Sciatic nerve (tissue), 2 donors: ENCODE results near the gene MAP1LC3B. TPM values are rescaled to one million over a fixed set of nuclear protein-coding genes. Genes with fewer than 3 reads are reported as not detected.
A peak's percentile ranks its signal among the peaks of the same experiment; 100 is the strongest.
"Not testable (repeated sequence)": the region's sequence is repeated elsewhere in the genome, so short reads cannot be mapped to it uniquely, and the experiment has no call there.

ENCODE experiments used
- ATAC-seq: fragments of 200-7000 bp; cut with Tn5 transposase; one replicate; pipeline ENCODE4 v1.9.1; 2020; ENCODE audit warnings: mild to moderate bottlenecking, moderate library complexity
- DNase-seq: peaks from one replicate; pipeline ENCODE4 v3.0.0-alpha.2; 2020; ENCODE audit warnings: low spot score
- intact Hi-C: fragments of 100-400 bp; cut with DNase I; formaldehyde crosslinking; loops from one replicate; pipeline ENCODE4 v1.14.2; 2022
- total RNA-seq: library from RNA; stranded (reverse); fragmentation: NEBNext Ultra II Directional; extraction: Animal tissue kit (Norgen Biotek cat#: 25700); gene quantifications from one replicate; pipeline ENCODE4 v1.2.1, GENCODE V29; 2021
- donor health status: DM: no; HTN: no; CAD: no.
- donor health status: DM: no; HTN: no; CAD: no.

MAP1LC3B gene
- total RNA-seq, 1 donor from 2014 or later = 55.9 TPM

GRCh38 chr16:87375426-87376135 is 16.6 kb upstream of the MAP1LC3B start:
- intact Hi-C loops = no loop called here
- DNase-seq = no peak
- no peak for ATAC-seq

DNA sequence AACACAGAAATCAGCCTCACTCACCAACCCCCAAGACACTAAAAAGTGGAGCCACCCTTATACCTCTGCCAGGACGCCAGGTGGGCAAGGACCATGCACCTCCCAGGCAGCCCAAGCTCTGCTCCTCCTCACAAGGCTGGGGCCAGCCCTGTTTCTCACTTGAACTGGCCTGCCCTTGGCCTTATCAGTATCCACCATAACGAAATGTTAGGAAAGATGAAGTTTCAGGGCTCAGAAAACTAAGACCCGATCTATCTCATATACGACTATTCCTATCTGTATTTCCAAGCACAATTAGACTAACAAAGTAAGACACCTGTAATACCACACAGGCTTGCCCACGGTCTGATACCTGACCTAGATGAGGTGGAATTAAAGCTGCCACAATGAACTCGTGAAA is 15.5 kb upstream of the MAP1LC3B start:
- ATAC-seq = no peak
- intact Hi-C loops = no loop called here
- no peak for DNase-seq

- DNase-seq, ATAC-seq, intact Hi-C loops: not testable (repeated sequence)
These were observed 12.8 kb upstream of the MAP1LC3B start for GRCh38 chr16:87379312-87379752.

DNA sequence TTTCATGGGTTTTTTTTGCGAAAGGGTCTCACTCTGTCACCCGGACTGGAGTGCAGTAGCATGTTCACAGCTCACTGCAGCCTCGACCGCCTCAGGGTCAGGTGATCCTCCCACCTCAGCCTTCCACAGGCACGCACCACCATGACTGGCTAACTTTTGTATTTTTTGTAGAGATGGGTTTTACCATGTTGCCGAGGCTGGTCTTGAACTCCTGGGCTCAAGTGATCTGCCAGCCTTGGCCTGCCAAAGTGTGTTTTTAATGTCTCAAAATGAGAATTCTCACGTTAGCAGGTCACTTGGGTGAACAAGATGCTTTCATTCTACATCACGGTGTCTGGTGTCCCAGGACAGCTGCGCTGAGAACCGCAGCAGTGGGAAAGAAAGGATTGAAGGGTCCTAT is 11.7 kb upstream of the MAP1LC3B start:
- intact Hi-C loops = no loop called here
- no peak for DNase-seq

GRCh38 chr16:87380881-87381280 is 11.3 kb upstream of the MAP1LC3B start:
- DNase-seq = no peak
- intact Hi-C loops = no loop called here

More for the DNA sequence above, 11.7 kb upstream of the MAP1LC3B start:
- no peak for ATAC-seq

DNA sequence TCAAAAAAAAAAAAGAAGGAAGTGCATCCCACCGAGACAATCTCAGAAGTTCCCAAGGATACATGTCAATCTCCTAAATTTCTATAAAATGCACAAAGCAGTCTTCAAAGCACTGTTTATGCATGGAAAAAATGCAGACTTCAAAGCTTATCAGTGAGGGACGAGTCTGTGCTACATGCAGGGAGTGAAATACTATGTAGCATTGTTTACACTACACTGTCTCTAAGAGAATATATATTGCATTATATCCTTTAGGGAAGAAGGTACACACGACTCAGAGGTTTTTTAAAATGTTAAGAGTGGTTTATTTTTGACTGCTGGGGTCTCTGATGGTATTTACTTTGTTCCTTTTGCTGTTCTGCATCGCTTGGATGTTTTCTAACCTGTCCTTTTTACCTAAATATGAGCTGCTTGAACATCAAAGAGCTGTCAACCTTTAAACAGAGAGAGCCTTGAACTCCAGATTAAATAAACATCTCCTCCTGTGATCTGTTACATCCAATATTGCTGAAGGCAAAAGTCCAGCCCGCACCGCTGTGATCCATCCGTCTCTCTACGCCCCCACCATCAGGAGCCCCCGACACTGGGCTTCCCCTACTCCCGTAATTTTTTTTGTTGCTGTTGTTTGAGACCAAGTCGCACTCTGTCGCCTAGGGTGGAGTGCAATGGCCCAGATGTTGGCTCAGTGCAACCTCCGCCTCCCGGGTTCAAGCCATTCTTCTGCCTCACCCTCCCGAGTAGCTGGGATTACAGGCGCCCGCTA is 9.9 kb upstream of the MAP1LC3B start:
- ATAC-seq (no peak), DNase-seq (no peak)

More at GRCh38 chr16:87380881-87381280, 11.3 kb upstream of the MAP1LC3B start:
- no peak for ATAC-seq

GRCh38 chr16:87383505-87384161 is 8.5 kb upstream of the MAP1LC3B start, which contains the start of gene FBXO31:
TSS of gene FBXO31 (minus strand) at chr16:87383776. CDS start at chr16:87383744, 32 bp downstream.
- ATAC-seq (peak; percentile 84), DNase-seq (peak; percentile 94)
- intact Hi-C loops = no loop called here

More for the DNA sequence above, 9.9 kb upstream of the MAP1LC3B start:
- intact Hi-C loops = no loop called here

DNA sequence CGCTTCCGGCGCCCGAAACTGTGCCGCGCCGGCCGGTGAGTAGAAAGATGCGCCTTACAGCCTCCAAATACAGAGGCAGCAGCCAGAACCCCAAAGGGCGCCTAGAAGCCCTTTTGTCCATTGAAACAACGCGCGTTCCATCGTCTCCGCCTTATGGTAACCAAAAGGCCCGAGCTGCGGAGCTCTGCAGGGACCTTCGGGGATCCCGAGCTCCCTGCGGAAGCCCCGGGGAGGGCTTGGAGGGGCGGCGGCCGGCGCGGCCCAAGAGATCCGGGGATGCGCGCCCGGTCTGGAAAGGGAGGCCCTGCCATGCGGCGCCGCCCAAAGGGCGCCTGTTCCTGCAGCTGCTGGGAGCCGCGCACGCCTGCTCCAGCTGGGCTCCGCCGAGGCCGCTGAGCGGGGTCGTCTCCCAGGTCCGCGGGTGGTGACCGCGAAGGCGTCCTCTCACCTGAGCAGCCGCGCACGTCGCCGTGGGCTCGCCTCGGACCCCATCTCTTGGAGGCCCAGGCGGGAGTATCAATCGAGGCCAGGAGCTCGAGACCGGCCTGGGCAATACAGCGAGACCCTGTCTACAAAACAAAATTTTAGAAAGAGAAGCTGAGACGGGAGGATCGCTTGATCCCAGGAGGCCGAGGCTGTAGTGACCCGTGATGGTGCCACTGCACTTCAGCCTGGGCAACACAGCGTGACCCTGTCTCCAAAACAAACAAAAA is 7.8 kb upstream of the MAP1LC3B start:
- DNase-seq (peak; percentile 77), ATAC-seq (peak; percentile 23)
- intact Hi-C loops = no loop called here

DNA sequence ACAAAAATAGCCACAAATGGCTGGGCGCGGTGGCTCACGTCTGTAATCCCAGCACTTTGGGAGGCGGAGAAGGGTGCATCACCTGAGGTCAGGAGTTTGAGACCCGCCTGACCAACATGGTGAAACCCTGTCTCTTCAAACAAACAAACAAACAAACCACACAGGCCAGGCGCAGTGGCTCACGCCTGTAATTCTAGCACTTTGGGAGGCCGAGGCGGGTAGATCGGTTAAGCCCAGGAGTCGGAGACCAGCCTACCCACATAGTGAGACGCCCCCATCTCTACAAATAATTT is 7.3 kb upstream of the MAP1LC3B start:
- DNase-seq = peak; percentile 63
- ATAC-seq, intact Hi-C loops: not testable (repeated sequence)

GRCh38 chr16:87387942-87388817 is 4.0 kb upstream of the MAP1LC3B start:
- ATAC-seq (peak; percentile 90), DNase-seq (peak; percentile 93)
- intact Hi-C loops = no loop called here

GRCh38 chr16:87388818-87389134 is 3.4 kb upstream of the MAP1LC3B start:
- no peak for DNase-seq
- ATAC-seq = no peak
- intact Hi-C loops = no loop called here

DNA sequence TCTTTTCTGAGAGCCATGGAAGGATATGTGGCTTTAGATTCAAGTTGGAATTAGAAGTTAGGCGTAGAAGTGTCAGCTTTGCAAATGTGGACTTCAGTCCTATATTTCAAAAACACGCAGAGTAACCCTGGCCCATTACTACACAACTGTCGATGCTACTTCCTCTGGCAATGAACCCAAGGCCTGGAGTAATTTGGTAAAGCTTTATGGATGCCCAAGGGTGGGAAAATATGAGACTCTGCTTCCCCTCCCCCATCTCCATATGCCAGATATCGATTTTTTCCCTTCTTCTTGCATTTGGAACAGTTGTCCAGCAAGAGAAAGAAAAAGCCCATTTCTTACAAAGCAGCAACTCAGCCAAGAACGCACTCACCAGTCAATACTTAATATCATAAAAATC is 2.9 kb upstream of the MAP1LC3B start:
- DNase-seq = no peak
- no peak for ATAC-seq
- intact Hi-C loops = no loop called here

DNA sequence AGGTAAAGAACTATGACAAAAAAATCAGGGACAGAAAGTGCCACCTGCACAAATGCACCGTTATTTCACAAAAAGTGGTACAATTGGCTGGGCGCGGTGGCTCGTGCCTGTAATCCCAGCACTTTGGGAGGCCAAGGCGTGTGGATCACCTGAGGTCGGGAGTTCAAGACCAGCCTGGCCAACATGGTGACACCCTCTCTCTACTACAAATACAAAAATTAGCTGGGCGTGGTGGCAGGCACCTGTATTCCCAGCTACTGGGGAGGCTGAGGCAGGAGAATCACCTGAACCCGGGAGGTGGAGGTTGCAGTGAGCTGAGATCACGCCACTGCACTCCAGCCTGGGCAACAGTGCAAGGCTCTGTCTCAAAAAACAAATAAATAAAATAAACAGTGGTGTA is 2.2 kb upstream of the MAP1LC3B start:
- peak; percentile 48 for DNase-seq

DNA sequence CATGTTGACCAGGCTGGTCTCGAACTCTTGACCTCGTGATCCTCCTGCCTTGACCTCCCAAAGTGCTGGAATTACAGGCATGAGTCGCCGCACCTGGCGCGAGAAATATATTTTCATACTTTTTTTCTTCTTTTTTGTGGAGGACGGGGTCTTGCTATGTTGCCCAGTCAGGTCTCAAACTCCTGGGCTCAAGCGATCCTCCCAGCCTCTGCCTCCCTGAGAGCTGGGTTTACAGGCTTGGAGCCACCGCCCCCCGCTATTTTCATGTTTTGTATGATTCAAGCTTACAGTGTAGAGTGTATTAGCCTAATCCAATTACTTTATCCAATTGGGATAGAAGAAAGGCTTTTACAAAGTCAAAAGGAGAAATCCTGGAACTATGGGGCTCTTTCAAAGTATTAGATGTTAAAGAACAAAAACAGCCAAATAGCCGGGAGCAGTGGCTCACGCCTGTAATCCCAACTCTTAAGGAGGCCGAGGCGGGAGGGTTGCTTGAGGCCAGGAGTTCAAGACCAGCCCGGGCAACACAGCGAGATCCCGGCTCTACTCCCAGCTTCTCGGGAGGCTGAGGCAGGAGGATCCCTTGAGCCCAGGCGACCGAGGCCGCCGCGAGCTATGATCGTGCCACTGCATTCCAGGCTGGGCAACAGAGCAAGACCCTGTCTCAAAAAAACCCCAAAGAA is 1.4 kb upstream of the MAP1LC3B start:
- intact Hi-C loops = loop anchor here (10.0 kb wide), 1 partner anchor 244 kb away; no protein-coding TSS in a partner anchor
- DNase-seq (peak; percentile 61), ATAC-seq (no peak)

More for the DNA sequence above, 2.2 kb upstream of the MAP1LC3B start:
- ATAC-seq = not testable (repeated sequence)
- intact Hi-C loops = loop anchor here (10.0 kb wide), 1 partner anchor 245 kb away; no protein-coding TSS in a partner anchor

DNA sequence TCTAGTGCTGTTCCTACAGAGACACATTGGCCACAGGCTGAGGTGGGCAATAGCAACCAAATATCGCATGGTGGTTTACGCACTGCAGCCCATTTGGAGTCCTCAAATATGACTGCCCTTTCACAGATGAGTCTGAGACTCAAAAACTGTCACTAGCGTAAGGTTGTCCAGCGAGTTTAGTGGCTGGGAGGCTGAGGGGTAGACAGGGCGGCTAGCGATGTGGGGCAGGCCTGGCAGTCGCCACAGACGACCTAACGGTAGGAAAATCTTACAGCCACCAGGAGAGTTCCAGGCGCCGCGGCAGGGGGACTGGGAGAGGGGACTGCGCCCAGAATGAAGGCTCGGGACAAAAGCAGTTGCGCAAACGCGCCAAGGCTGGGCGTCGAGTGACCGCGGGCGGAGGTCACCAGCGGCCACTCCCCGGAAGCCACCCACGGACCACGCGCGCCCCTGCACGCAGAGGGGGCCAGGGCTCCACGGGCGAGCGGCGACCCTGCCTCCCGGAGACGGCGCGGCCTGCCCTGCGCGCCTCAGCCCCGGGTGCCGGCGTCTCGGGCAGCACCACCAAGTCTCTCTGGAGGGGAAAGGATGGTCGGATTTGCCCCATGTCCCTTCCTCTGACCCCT is 699 bp upstream of the MAP1LC3B start:
- peak; percentile 25 for ATAC-seq
- intact Hi-C loops = loop anchor here (10.0 kb wide), 1 partner anchor 243 kb away; no protein-coding TSS in a partner anchor
- DNase-seq = peak; percentile 88

GRCh38 chr16:87392821-87393679 is 914 bp downstream of the MAP1LC3B start:
- DNase-seq (peak; percentile 78), ATAC-seq (no peak)
- intact Hi-C loops = loop anchor here (10.0 kb wide), 1 partner anchor 242 kb away; no protein-coding TSS in a partner anchor
